Measurements from ENCODE around the gene KCNK4. TPM values are rescaled to one million over a fixed set of nuclear protein-coding genes. Genes with fewer than 3 reads are reported as not detected.

Gene KCNK4
- total RNA-seq, 1 donor from 2014 or later = 0.36 TPM

- H3K4me1 Mint-ChIP-seq (ENCODE audit: unreplicated experiment) = no peaks in the 10 kb centered on the region
- H3K9me3 Mint-ChIP-seq (ENCODE audit: unreplicated experiment) = no peaks in the 10 kb centered on the region
- H3K27ac Mint-ChIP-seq (ENCODE audit: unreplicated experiment) = no peak overlapping the region
- no peak overlapping the region for H3K4me3 Mint-ChIP-seq (ENCODE audit: unreplicated experiment)
- no peaks in the 10 kb centered on the region for H3K36me3 Mint-ChIP-seq (ENCODE audit: low read depth, unreplicated experiment)
- peaks cover 4% of the 10 kb centered on the region for H3K27me3 Mint-ChIP-seq (ENCODE audit: unreplicated experiment)
- no peak for DNase-seq (ENCODE audit: low spot score)
- no peak for TF ChIP-seq CTCF (IDR thresholded peaks at IDR 0.05; ENCODE audit: unreplicated experiment)
Observed at GRCh38 chr11:64333556-64333955, 42.5 kb downstream of the KCNK4 start.

- Mint-ChIP-seq H3K9me3 (ENCODE audit: unreplicated experiment) (no peaks in the 10 kb centered on the region), H3K4me1 (ENCODE audit: unreplicated experiment) (no peaks in the 10 kb centered on the region), H3K4me3 (ENCODE audit: unreplicated experiment) (no peak overlapping the region), H3K27me3 (ENCODE audit: unreplicated experiment) (peaks cover 8% of the 10 kb centered on the region), H3K27ac (ENCODE audit: unreplicated experiment) (no peak overlapping the region), H3K36me3 (ENCODE audit: low read depth, unreplicated experiment) (no peaks in the 10 kb centered on the region)
- no peak for TF ChIP-seq CTCF (IDR thresholded peaks at IDR 0.05; ENCODE audit: unreplicated experiment)
- no peak for DNase-seq (ENCODE audit: low spot score)
Observed at GRCh38 chr11:64334764-64335735, 43.9 kb downstream of the KCNK4 start.

GRCh38 chr11:64337538-64338249 lies 46.6 kb downstream of the KCNK4 start:
- no peak for TF ChIP-seq CTCF (IDR thresholded peaks at IDR 0.05; ENCODE audit: unreplicated experiment)
- H3K27me3 Mint-ChIP-seq (ENCODE audit: unreplicated experiment) = peaks cover 7% of the 10 kb centered on the region
- peaks cover 4% of the 10 kb centered on the region for H3K4me1 Mint-ChIP-seq (ENCODE audit: unreplicated experiment)
- no peaks in the 10 kb centered on the region for H3K9me3 Mint-ChIP-seq (ENCODE audit: unreplicated experiment)
- DNase-seq (ENCODE audit: low spot score) = no peak
- H3K36me3 Mint-ChIP-seq (ENCODE audit: low read depth, unreplicated experiment) = no peaks in the 10 kb centered on the region
- H3K27ac Mint-ChIP-seq (ENCODE audit: unreplicated experiment) = no peak overlapping the region
- no peak overlapping the region for H3K4me3 Mint-ChIP-seq (ENCODE audit: unreplicated experiment)

GRCh38 chr11:64338716-64339115 lies 47.6 kb downstream of the KCNK4 start:
- H3K4me3 Mint-ChIP-seq (ENCODE audit: unreplicated experiment) = no peak overlapping the region
- no peaks in the 10 kb centered on the region for H3K9me3 Mint-ChIP-seq (ENCODE audit: unreplicated experiment)
- H3K36me3 Mint-ChIP-seq (ENCODE audit: low read depth, unreplicated experiment) = no peaks in the 10 kb centered on the region
- H3K27me3 Mint-ChIP-seq (ENCODE audit: unreplicated experiment) = peaks cover 4% of the 10 kb centered on the region
- no peak overlapping the region for H3K27ac Mint-ChIP-seq (ENCODE audit: unreplicated experiment)
- peaks cover 4% of the 10 kb centered on the region for H3K4me1 Mint-ChIP-seq (ENCODE audit: unreplicated experiment)
- TF ChIP-seq CTCF (IDR thresholded peaks at IDR 0.05; ENCODE audit: unreplicated experiment) = no peak
- DNase-seq (ENCODE audit: low spot score) = no peak
